HG03045 (cell line): Measurements from ENCODE around the gene IGSF11.
"Not testable (repeated sequence)": the region's sequence is repeated elsewhere in the genome, so short reads cannot be mapped to it uniquely, and the experiment has no call there.

Source experiments
- ATAC-seq: cut with Tn5 transposase; IDR thresholded peaks from one replicate; pipeline ENCODE4 v1.9.1; 2021; ENCODE audit warnings: mild to moderate bottlenecking, moderate library complexity; ENCODE audit not compliant: unreplicated experiment

Gene IGSF11

DNA sequence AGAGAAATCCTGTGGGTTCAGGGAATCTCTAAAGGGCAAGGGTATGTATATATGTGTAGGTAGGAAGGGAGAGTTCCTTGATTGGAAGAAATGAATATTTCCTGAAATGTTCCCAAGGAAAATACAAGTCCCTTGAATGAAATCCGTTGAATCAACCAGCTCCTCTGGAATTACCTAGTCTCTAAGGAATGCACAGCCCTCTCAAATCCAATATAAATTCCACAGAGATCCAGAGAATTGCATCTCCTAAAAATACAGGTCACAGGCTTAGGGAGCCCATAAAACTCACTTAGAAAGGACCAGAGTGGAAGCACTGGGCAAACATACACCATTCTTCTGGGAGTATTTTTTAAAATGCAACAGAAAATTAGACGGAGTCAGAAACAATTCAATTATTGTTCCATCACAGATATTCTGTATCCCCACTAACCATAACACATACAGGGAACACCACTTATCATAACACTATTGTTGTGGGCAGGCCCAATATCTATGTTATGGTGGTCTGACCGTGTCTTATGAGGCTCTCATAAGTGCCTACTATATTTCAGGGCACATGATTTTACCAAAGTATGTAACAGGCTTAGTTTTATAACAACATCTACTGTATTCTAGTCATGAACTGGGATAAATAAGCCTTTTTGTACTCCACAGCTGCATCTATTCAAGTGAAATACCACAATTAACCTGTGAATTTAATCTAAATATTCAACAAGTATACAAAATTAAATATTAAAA, 43.7 kb downstream of the IGSF11 start:
- no peak for ATAC-seq

DNA sequence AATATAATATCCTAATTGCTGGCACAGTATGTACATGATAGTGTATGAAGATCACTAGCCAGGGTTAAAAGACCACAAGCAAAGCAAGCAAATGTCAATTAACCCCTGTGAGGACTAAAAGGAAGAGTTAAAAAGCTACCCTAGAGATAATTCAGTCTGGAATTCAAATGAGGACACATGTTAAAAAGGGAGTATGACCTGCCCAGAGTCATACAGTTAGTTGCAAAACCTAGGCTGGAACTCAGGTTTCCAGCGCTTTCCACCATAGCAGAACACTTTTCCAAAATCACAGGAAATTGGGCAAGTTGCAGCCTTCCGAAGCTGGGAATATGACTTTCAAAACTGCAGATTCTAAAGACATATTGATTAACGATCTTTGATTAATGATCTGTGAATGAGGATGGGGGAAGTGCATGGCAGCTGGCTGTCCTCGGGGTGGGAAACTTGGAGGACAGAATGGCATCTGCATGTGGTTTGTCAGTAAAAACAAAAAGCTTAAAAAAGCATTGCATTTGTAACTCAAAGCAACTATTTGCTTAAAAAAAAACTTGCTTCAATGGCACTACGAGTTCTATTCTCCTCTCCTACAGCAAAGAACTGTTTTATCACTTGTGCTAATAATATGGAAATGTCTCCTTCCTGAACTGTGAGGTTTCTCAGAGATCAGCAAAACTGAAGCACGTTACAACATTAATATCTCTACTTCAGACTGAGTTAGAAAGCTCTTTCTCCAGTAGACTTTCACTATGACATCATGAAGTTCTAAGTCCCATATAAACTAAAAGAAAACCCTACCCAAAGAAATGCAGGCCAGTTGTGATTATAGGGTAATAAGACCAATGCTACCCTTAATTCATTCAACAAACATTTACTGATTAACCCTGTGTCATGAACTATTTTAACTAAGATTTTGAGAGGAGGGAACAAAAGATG, 46.2 kb downstream of the IGSF11 start:
- no peak for ATAC-seq

DNA sequence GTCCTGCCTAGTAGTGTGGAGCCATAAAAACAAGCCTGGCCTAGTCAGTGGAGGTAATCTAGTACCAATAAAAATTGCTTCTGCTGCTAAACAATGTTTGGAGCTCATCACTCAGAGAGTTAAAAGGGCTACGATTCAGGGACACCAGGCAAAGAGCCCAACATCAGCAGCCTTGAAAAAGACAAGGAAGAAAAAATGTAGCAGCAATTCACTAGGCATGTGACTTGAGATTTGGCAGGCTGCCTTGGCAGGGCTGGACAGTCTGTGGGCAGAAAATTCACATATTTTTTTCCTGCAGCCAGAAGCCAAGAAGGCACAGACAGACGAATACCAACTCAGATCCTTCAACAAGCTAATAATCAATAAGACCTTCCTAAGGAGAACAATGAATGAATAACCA, 47.2 kb downstream of the IGSF11 start:
- ATAC-seq, result no peak

DNA sequence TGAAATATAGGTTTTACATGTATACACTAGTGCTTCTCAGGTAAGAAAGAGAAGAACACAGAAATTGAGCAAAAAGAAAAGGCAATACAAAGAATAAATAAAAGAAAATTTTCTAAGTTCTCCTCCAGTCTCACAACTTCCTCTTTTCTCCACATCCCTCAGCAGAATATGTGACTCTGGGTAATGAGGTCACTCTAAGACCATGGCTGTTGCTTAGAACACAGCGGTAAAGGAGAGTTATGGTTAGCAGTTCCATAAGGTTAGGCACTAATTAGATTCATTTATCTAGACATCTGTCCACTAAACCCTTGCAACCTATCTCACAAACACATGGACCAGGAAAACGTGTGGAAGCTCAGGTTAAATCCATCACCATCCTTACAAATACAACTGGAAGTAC, 47.9 kb downstream of the IGSF11 start:
- no peak for ATAC-seq

GRCh38 chr3:118984699-118985098, 49.9 kb downstream of the IGSF11 start:
- ATAC-seq, result no peak

DNA sequence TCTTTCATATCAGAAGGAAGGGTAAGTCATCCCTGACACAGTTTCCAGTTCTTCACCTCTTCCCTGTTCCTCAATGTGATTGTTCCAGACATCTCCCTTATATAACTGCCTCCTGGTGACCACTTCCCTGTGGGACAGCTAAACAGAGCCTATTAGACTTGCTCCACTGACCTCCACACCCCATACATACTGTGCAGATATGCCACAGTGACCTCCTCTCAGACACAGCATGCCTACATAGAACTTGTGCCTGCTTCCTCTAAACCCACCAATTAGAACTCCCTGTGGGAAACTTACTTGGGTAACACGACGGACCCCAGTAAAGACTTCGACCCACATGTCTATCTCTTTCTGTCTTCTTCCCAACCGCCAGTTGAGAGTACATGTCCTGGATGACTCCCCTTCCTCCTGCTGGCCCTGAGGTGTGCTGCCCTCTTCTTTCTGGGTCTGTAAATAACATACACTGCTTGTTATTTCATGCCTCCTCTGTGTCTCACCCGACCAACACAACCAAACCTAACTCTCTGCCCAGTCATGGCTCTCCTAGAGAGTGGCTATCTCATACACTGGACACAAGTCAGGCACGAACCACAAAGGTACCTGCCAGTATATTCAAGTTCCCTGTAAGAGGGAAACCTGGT, 53.0 kb downstream of the IGSF11 start:
- ATAC-seq, result no peak

DNA sequence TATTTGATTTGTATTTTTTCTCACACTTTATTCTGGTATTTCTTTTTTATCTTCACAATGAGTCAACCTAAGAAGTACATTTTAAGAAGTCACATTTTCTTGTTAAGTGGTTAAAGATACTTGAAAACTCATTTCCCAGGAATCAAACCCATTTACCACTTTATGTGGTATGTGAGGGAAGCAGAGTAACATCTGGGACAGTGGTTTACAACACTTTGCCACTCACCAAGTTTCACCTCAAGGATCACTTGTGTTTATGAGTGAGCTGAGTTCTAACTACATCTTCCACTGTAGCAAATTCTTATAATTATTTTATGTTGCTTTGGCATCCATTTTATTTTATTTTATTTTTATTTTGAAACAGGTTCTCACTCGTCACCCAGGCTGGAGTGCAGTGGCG, 53.8 kb downstream of the IGSF11 start:
- ATAC-seq, result no peak

- no peak for ATAC-seq
These were observed 56.3 kb downstream of the IGSF11 start for GRCh38 chr3:118978393-118978758.

GRCh38 chr3:118977671-118978392, 56.8 kb downstream of the IGSF11 start:
- no peak for ATAC-seq

DNA sequence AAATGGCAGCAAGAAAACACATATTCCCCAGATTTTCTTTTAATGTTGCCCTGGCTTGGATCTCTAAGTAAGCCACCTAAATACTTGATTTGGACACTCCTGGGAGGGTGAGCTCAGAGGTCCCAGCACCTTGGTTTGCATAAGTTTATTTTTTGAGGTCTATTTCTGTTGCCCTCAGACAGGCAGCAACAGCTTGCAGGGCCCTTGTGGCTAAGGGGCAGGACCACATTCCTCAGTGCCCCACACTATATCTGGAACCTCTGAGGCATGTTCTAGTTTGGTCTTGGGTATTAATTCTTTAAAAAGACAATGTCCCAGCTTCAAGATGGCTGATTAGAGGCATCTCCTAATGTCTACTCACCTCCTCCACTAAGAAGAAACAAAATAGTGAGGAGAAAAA, 57.5 kb downstream of the IGSF11 start:
- ATAC-seq, result no peak

- ATAC-seq, result not testable (repeated sequence)
These were observed 59.2 kb downstream of the IGSF11 start for GRCh38 chr3:118975476-118975875.

- no peak for ATAC-seq
These were observed 60.1 kb downstream of the IGSF11 start for GRCh38 chr3:118974356-118975097.

- no peak for ATAC-seq
These were observed 61.6 kb downstream of the IGSF11 start for GRCh38 chr3:118973050-118973449.

- no peak for ATAC-seq
These were observed 63.8 kb downstream of the IGSF11 start for GRCh38 chr3:118970819-118971218.

- ATAC-seq, result no peak
These were observed 66.0 kb downstream of the IGSF11 start for GRCh38 chr3:118968640-118969039.

DNA sequence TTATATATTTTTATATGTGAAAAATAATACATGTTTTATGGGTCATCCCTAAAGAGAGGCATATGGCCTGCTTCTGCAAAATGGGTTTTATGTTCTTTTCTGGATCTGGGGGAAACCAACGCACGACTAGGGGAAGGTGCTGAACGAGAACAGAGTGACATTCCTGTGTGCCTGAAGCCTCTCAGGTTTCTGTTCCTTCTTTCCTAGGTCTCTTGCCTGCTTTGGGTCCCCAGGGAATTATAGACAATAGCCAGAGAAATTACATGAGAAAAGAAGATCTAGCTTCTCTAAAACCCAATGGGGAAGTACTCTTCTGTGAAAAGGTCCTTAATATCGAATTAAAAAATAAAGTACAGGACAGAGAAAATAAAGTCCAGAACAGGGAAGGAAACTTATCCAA, 66.5 kb downstream of the IGSF11 start:
- ATAC-seq, result no peak

DNA sequence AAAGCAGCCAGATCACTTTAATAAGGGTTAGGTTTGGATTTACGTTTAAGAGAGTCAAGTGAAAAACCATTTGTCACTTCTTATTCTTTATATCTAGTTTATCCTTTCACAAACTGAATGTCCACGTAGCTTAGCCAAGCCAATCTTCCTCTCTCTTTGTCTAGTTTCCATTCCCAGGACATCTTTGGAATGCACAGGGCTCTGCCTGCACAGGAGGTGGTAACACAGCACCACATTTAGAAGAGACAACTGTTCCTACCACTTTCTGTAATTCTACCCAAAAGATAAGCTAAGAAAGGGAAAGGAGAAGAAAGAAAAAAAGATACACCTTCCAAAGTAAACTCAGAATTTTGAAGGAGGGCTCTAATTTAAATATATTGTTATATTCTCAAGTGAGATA, 67.9 kb downstream of the IGSF11 start:
- ATAC-seq, result no peak

DNA sequence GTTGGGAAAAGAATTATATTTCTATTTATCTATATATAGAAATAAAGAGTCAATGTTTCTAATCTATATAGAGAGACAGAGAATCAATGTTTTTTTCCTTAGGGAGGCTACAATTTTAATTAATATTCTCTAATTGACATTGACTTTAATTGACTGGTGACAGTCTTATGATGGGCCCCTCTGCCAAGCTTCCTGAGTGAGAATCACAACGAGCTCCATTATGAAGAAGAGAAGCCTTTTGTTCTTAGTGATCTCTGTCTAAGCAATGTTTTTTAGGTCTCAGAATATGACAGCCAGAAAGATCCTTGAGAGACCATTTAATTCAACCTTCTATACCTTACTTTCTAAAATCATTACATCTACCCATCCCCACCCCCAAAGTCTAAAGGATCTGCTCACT, 70.9 kb downstream of the IGSF11 start:
- no peak for ATAC-seq

DNA sequence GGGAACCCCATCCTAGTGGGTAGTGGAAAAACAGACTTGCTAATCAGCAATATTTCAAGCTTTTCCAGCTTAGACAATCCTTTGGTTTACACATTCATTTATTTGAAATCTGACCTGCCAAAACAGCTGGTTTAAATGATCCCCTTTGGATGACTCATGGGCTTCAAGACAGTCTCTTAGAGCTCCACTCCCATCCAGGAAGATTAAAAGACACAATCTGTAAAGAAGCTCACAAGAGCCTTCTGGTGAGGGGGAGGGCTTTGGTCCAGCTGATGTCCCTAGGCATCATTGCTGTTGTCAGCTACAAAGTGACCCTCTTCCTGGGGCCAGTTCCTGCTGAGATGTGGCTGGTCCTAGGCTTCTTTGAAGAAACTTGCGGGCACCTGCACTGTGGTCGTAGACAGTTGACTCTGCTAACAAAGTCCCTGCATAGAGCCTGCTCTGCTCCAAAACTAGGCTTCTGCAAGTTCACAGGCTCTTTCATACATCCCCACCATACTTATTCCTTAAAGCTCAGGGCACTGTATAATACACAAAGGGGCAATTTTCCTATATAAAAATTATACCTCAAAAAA, 73.7 kb downstream of the IGSF11 start:
- ATAC-seq, result no peak
